WTC11 (cell line): ENCODE measurements around the gene SLC13A2. TPM values are rescaled to one million over a fixed set of nuclear protein-coding genes. Genes with fewer than 3 reads are reported as not detected.

Experiments used
- ATAC-seq: fragments of 200-7000 bp; cut with Tn5 transposase; 2 replicates; pipeline ENCODE4 v1.10.0; 2021; ENCODE audit warnings: mild to moderate bottlenecking, moderate library complexity
- CTCF ChIA-PET: fragments of 300-600 bp; sonication (Branson Sonifier 250); formaldehyde crosslinking; loops from one replicate; lab custom pipeline; 2021; ENCODE audit warnings: antibody characterized with exemption; lab: Charles Lee
- POLR2A ChIA-PET: fragments of 350-600 bp; sonication (Branson Sonifier 250); formaldehyde crosslinking; loops from one replicate; lab custom pipeline; 2021; ENCODE audit warnings: antibody characterized with exemption; lab: Charles Lee
- DNase-seq: peaks from one replicate; pipeline ENCODE4 v3.0.0; 2021; ENCODE audit warnings: low spot score
- H3K27ac Mint-ChIP-seq: 2 replicates; pipeline ENCODE4 v1.8.0; 2021; ENCODE audit warnings: mixed read lengths
- H3K27me3 Mint-ChIP-seq: 2 replicates; pipeline ENCODE4 v1.8.0; 2021; ENCODE audit warnings: low read depth, mild to moderate bottlenecking, moderate library complexity, mixed read lengths
- H3K36me3 Mint-ChIP-seq: 2 replicates; pipeline ENCODE4 v1.8.0; 2021; ENCODE audit warnings: mixed read lengths
- H3K4me1 Mint-ChIP-seq: 2 replicates; pipeline ENCODE4 v1.8.0; 2022; ENCODE audit warnings: mixed read lengths
- H3K4me3 Mint-ChIP-seq: 2 replicates; pipeline ENCODE4 v1.8.0; 2021; ENCODE audit warnings: mild to moderate bottlenecking, moderate library complexity, mixed read lengths
- H3K9me3 Mint-ChIP-seq: 2 replicates; pipeline ENCODE4 v1.8.0; 2021; ENCODE audit warnings: mixed read lengths
- ATF3 ChIP-seq: sonication (generic); formaldehyde crosslinking; conservative IDR thresholded peaks from 2 replicates; pipeline ENCODE4 v1.8.1; 2022; ENCODE audit warnings: mild to moderate bottlenecking, missing genetic modification reagents
- ATF6 ChIP-seq: sonication (generic); formaldehyde crosslinking; IDR thresholded peaks from 2 replicates; pipeline ENCODE4 v1.8.1; 2023; ENCODE audit warnings: mild to moderate bottlenecking, missing genetic modification reagents
- CBFB ChIP-seq: sonication (generic); formaldehyde crosslinking; IDR thresholded peaks from 2 replicates; pipeline ENCODE4 v1.8.1; 2022; ENCODE audit warnings: mild to moderate bottlenecking, low read depth, missing genetic modification reagents
- E2F4 ChIP-seq: sonication (generic); formaldehyde crosslinking; IDR thresholded peaks from 2 replicates; pipeline ENCODE4 v1.8.1; 2022; ENCODE audit warnings: low read depth, mild to moderate bottlenecking, moderate library complexity, missing genetic modification reagents, borderline replicate concordance
- ESRRA ChIP-seq: sonication (generic); formaldehyde crosslinking; IDR thresholded peaks from 2 replicates; pipeline ENCODE4 v1.8.1; 2022; ENCODE audit warnings: mild to moderate bottlenecking, missing genetic modification reagents, borderline replicate concordance
- GTF2I ChIP-seq: fragments of 250-450 bp; sonication (Bioruptor Pico); conservative IDR thresholded peaks from 2 replicates; pipeline ENCODE4 v1.4.0; 2021; ENCODE audit warnings: mild to moderate bottlenecking
- JAZF1 ChIP-seq: fragments of 250-450 bp; sonication (Bioruptor Pico); IDR thresholded peaks from 2 replicates; pipeline ENCODE4 v1.9.0; 2021; ENCODE audit warnings: moderate library complexity, mild to moderate bottlenecking, inconsistent platforms
- JUN ChIP-seq: sonication (generic); formaldehyde crosslinking; IDR thresholded peaks from 2 replicates; pipeline ENCODE4 v1.8.0; 2023; ENCODE audit warnings: mild to moderate bottlenecking, missing genetic modification reagents
- KAT7 ChIP-seq: sonication (generic); formaldehyde crosslinking; IDR thresholded peaks from 2 replicates; pipeline ENCODE4 v1.8.1; 2023; ENCODE audit warnings: missing genetic modification reagents, mild to moderate bottlenecking, borderline replicate concordance
- NR1H2 ChIP-seq: sonication (generic); formaldehyde crosslinking; IDR thresholded peaks from 2 replicates; pipeline ENCODE4 v1.9.0; 2021; ENCODE audit warnings: mild to moderate bottlenecking, moderate library complexity, missing genetic modification reagents
- NR3C1 ChIP-seq: sonication (generic); formaldehyde crosslinking; conservative IDR thresholded peaks from 2 replicates; pipeline ENCODE4 v1.8.1; 2023; ENCODE audit warnings: low read depth, mild to moderate bottlenecking, missing genetic modification reagents
- RORB ChIP-seq: fragments of 250-450 bp; sonication (Bioruptor Pico); IDR thresholded peaks from 2 replicates; pipeline ENCODE4 v1.9.0; 2021; ENCODE audit warnings: mild to moderate bottlenecking
- SOX15 ChIP-seq: fragments of 250-450 bp; sonication (Bioruptor Pico); IDR thresholded peaks from 2 replicates; pipeline ENCODE4 v1.9.0; 2021; ENCODE audit warnings: mild to moderate bottlenecking
- TCF7 ChIP-seq: sonication (generic); formaldehyde crosslinking; IDR thresholded peaks from 2 replicates; pipeline ENCODE4 v1.8.0; 2022; ENCODE audit warnings: mild to moderate bottlenecking, low read depth, missing genetic modification reagents, moderate library complexity
- TP53 ChIP-seq: sonication (generic); formaldehyde crosslinking; IDR thresholded peaks from 2 replicates; pipeline ENCODE4 v1.8.1; 2023; ENCODE audit warnings: mild to moderate bottlenecking, missing genetic modification reagents
- ZNF138 ChIP-seq: sonication (generic); formaldehyde crosslinking; conservative IDR thresholded peaks from 2 replicates; pipeline ENCODE4 v1.8.1; 2022; ENCODE audit warnings: mild to moderate bottlenecking, moderate library complexity, missing genetic modification reagents
- ZNF232 ChIP-seq: sonication (generic); formaldehyde crosslinking; IDR thresholded peaks from 2 replicates; pipeline ENCODE4 v1.8.0; 2022; ENCODE audit warnings: mild to moderate bottlenecking, missing genetic modification reagents
- ZNF396 ChIP-seq: fragments of 250-450 bp; sonication (Bioruptor Pico); IDR thresholded peaks from 2 replicates; pipeline ENCODE4 v1.8.0; 2021; ENCODE audit warnings: mild to moderate bottlenecking, moderate library complexity, borderline replicate concordance
- ZNF671 ChIP-seq: fragments of 250-450 bp; sonication (Bioruptor Pico); IDR thresholded peaks from 2 replicates; pipeline ENCODE4 v1.8.0; 2021; ENCODE audit warnings: mild to moderate bottlenecking
- total RNA-seq: library from RNA; stranded (reverse); gene quantifications from 3 replicates; pipeline ENCODE4 v1.2.3, GENCODE V29; 2021
- TF ChIP-seq, protein P1 (sequence below): sonication (generic); formaldehyde crosslinking; IDR thresholded peaks from 2 replicates; pipeline ENCODE4 v1.8.1; 2022; ENCODE audit warnings: mild to moderate bottlenecking, moderate library complexity, missing genetic modification reagents
- TF ChIP-seq, protein P2 (sequence below): sonication (generic); formaldehyde crosslinking; IDR thresholded peaks from 2 replicates; pipeline ENCODE4 v1.8.0; 2022; ENCODE audit warnings: mild to moderate bottlenecking, missing genetic modification reagents
- TF ChIP-seq, protein P3 (sequence below): sonication (generic); formaldehyde crosslinking; IDR thresholded peaks from 2 replicates; pipeline ENCODE4 v1.8.1; 2022; ENCODE audit warnings: missing genetic modification reagents, borderline replicate concordance

Gene SLC13A2
- total RNA-seq, 1 experiment from 2014 or later: not detected

DNA sequence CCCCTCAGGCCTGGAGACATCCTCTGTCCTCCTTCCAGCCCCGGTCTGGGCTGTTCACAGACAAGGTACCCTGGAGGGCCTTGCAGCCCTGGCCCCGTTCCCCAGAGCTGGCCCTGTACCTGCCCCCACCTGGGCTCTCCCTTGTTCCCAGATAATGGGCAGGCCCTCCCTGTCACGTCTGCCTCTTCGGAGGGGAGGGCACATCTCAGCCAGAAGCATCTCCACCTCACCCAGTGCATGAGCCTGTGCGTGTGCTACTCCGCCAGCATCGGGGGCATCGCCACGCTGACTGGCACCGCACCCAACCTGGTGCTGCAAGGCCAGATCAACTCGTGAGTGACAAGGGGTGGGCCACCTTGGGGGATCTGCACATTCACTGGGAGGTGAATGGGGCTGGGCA lies 17.8 kb downstream of the SLC13A2 start:
- CTCF ChIA-PET: interaction anchor here (1.1 kb wide), 1 partner anchor 45 kb away, joined by 3 read pairs; no protein-coding TSS in a partner anchor
- no peaks in the 10 kb centered on the region for H3K36me3 Mint-ChIP-seq
- TF ChIP-seq, protein P1, sequence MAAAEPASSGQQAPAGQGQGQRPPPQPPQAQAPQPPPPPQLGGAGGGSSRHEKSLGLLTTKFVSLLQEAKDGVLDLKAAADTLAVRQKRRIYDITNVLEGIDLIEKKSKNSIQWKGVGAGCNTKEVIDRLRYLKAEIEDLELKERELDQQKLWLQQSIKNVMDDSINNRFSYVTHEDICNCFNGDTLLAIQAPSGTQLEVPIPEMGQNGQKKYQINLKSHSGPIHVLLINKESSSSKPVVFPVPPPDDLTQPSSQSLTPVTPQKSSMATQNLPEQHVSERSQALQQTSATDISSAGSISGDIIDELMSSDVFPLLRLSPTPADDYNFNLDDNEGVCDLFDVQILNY (CRISPR knock-in tag): no peak
- TF ChIP-seq NR3C1 (CRISPR knock-in tag) (no peak), CBFB (CRISPR knock-in tag) (no peak), E2F4 (no peak), TP53 (no peak), ZNF671 (CRISPR knock-in tag) (no peak)

DNA sequence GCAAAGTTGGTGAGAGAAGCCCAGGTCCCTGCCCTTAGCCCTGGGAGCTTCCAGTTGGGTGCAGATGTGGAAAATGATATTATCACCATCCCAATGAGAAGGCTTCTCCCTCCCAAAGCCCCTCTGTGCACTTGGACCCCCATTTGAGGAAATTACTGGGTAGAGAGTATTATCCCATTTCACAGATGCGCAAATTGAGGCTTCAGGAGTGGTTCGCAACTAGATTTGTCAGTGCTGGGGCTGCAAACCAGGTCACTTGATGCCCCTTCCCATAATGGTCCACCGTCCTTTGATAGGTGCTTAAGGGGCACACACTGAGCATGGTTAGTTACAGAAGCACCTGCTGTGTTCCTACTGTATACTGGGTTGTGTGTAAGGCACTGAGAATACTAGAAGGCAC lies 18.4 kb downstream of the SLC13A2 start:
- Mint-ChIP-seq H3K27me3 (peaks cover 5% of the 10 kb centered on the region), H3K9me3 (peaks cover 3% of the 10 kb centered on the region), H3K4me3 (no peak overlapping the region), H3K36me3 (no peaks in the 10 kb centered on the region), H3K27ac (no peak overlapping the region), H3K4me1 (no peaks in the 10 kb centered on the region)
- TF ChIP-seq ZNF138 (CRISPR knock-in tag) (no peak), SOX15 (CRISPR knock-in tag) (no peak)
- ChIA-PET POLR2A (no interaction called here), CTCF (interaction anchor here (1.1 to 7.4 kb wide), 3 partner anchors 44 to 79 kb away, joined by 3 to 42 read pairs (median 3); partner anchors contain the start of gene PIGS)
- no peak for ATAC-seq
- no peak for DNase-seq

More for the DNA sequence above, 17.8 kb downstream of the SLC13A2 start:
- no peak overlapping the region; the same call in 1 of the 2 replicates for H3K27ac Mint-ChIP-seq
- POLR2A ChIA-PET: no interaction called here
- ATAC-seq: no peak
- H3K4me1 Mint-ChIP-seq: no peaks in the 10 kb centered on the region
- H3K27me3 Mint-ChIP-seq: peaks cover 5% of the 10 kb centered on the region
- H3K9me3 Mint-ChIP-seq: peaks cover 3% of the 10 kb centered on the region
- DNase-seq: no peak
- no peak overlapping the region for H3K4me3 Mint-ChIP-seq

- Mint-ChIP-seq H3K9me3 (peaks cover 3% of the 10 kb centered on the region), H3K36me3 (no peaks in the 10 kb centered on the region), H3K4me3 (no peak overlapping the region), H3K4me1 (peaks cover 4% of the 10 kb centered on the region), H3K27me3 (peaks cover 5% of the 10 kb centered on the region), H3K27ac (no peak overlapping the region)
- ATAC-seq (no peak), DNase-seq (no peak)
- TF ChIP-seq RORB (CRISPR knock-in tag) (no peak), ZNF396 (no peak), ZNF232 (CRISPR knock-in tag) (no peak), NR1H2 (no peak)
- ChIA-PET CTCF (interaction anchor here (0.9 to 7.4 kb wide), 4 partner anchors 43 to 78 kb away, joined by 3 to 42 read pairs (median 3); partner anchors contain the start of gene PIGS), POLR2A (no interaction called here)
Observed at GRCh38 chr17:28492352-28493310, 19.2 kb downstream of the SLC13A2 start.

GRCh38 chr17:28493460-28493859 lies 20.0 kb downstream of the SLC13A2 start:
- Mint-ChIP-seq H3K36me3 (no peaks in the 10 kb centered on the region), H3K27me3 (peaks cover 5% of the 10 kb centered on the region), H3K4me3 (no peak overlapping the region), H3K9me3 (peaks cover 3% of the 10 kb centered on the region), H3K4me1 (peaks cover 12% of the 10 kb centered on the region), H3K27ac (no peak overlapping the region)
- POLR2A ChIA-PET: no interaction called here
- DNase-seq (no peak), ATAC-seq (no peak)
- CTCF ChIA-PET: interaction anchor here (0.9 to 7.4 kb wide), 4 partner anchors 8 to 78 kb away, joined by 3 to 42 read pairs (median 3); partner anchors contain the start of gene PIGS
- TF ChIP-seq ESRRA (CRISPR knock-in tag): no peak
- TF ChIP-seq JUN (CRISPR knock-in tag): no peak
- TF ChIP-seq, protein P2, sequence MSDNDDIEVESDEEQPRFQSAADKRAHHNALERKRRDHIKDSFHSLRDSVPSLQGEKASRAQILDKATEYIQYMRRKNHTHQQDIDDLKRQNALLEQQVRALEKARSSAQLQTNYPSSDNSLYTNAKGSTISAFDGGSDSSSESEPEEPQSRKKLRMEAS (CRISPR knock-in tag): no peak
- TF ChIP-seq ATF6 (CRISPR knock-in tag): no peak
- no peak for TF ChIP-seq TCF7 (CRISPR knock-in tag)
- no peak for TF ChIP-seq TP53
- TF ChIP-seq GTF2I (CRISPR knock-in tag): no peak
- no peak for TF ChIP-seq ATF3 (CRISPR knock-in tag)
- no peak for TF ChIP-seq JAZF1
- TF ChIP-seq, protein P3, sequence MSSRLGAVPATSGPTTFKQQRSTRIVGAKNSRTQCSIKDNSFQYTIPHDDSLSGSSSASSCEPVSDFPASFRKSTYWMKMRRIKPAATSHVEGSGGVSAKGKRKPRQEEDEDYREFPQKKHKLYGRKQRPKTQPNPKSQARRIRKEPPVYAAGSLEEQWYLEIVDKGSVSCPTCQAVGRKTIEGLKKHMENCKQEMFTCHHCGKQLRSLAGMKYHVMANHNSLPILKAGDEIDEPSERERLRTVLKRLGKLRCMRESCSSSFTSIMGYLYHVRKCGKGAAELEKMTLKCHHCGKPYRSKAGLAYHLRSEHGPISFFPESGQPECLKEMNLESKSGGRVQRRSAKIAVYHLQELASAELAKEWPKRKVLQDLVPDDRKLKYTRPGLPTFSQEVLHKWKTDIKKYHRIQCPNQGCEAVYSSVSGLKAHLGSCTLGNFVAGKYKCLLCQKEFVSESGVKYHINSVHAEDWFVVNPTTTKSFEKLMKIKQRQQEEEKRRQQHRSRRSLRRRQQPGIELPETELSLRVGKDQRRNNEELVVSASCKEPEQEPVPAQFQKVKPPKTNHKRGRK: no peak
- TF ChIP-seq KAT7 (CRISPR knock-in tag): no peak
